Measurements from ENCODE around the gene SLC46A1. TPM values are rescaled to one million over a fixed set of nuclear protein-coding genes. Genes with fewer than 3 reads are reported as not detected.

Gene SLC46A1
- total and polyA plus RNA-seq, 2 experiments from 2014 or later = 3.3 to 12.5 TPM

DNA sequence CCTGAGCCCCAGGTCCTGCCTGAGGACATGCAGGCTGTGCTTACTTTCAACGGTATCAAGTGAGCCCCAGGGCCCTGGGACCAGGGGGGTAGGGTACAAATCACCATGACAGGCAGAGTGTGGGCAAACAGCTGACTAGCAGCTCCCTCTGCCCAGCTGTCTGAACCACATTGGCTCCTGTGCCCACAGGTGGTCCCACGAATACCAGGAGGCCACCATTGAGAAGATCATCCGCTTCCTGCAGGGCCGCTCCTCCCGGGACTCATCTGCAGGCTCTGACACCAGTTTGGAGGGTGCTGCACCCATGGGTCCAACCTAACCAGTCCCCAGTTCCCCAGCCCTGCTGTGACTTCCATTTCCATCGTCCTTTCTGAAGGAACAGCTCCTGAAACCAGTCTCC, 10.0 kb downstream of the SLC46A1 start (continued):
- TF ChIP-seq JUNB (IDR thresholded peaks at IDR 0.05; ENCODE audit: unreplicated experiment) (no peak), ZNF114 (CRISPR knock-in tag; IDR thresholded peaks at IDR 0.05) (no peak), EZH2phosphoT487 (IDR thresholded peaks at IDR 0.05; ENCODE audit: unreplicated experiment) (no peak)
- TF ChIP-seq, protein P1, sequence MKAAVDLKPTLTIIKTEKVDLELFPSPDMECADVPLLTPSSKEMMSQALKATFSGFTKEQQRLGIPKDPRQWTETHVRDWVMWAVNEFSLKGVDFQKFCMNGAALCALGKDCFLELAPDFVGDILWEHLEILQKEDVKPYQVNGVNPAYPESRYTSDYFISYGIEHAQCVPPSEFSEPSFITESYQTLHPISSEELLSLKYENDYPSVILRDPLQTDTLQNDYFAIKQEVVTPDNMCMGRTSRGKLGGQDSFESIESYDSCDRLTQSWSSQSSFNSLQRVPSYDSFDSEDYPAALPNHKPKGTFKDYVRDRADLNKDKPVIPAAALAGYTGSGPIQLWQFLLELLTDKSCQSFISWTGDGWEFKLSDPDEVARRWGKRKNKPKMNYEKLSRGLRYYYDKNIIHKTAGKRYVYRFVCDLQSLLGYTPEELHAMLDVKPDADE (IDR thresholded peaks at IDR 0.05) = no peak

DNA sequence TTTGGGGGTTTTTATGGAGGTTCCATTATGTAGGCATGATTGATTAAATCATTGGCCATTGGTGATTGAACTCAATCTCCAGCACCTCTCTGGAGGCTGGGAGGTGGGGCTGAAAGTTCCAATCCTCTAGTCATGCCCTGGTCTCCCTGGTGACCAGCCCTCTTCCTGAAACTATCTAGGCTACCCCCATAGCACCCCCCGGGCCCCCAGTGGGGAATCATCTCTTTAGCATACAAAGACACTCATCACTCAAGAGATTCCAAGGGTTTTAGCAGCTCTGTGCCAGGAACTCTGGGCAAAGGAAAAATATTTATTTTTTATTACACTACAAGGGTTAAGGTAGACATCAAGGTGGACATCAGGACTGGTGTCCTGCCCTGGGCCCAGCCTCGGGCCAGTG, 10.6 kb downstream of the SLC46A1 start:
- Histone ChIP-seq H3K4me3 (no peak overlapping the region), H3K27me3 (ENCODE audit: insufficient read depth) (no peaks in the 10 kb centered on the region), H2AFZ (no peak overlapping the region), H3F3A (replicated peaks; ENCODE audit: low read depth) (no peaks in the 10 kb centered on the region), H3K79me2 (replicated peaks; ENCODE audit: insufficient read depth) (no peaks in the 10 kb centered on the region), H3K4me2 (no peak overlapping the region), H3K9me2 (ENCODE audit: insufficient read depth) (no peaks in the 10 kb centered on the region), H3K4me1 (ENCODE audit: insufficient read depth) (no peaks in the 10 kb centered on the region), H3K36me3 (ENCODE audit: insufficient read depth) (no peaks in the 10 kb centered on the region), H4K20me1 (replicated peaks; ENCODE audit: insufficient read depth) (no peaks in the 10 kb centered on the region; the same call in 1 of the 2 replicates), H3K27ac (ENCODE audit: low read depth) (no peak overlapping the region)
- Mint-ChIP-seq H3K9me3 (no peaks in the 10 kb centered on the region), H3K36me3 (ENCODE audit: low read depth) (peaks cover 10% of the 10 kb centered on the region), H3K27ac (no peak overlapping the region), H3K27me3 (ENCODE audit: insufficient read depth, low read depth, poor library complexity) (peaks cover 8% of the 10 kb centered on the region), H3K4me1 (peaks cover 6% of the 10 kb centered on the region; the same call in 1 of the 3 replicates), H3K4me3 (no peak overlapping the region)
- ATAC-seq (no peak), DNase-seq (ENCODE audit: low spot score) (no peak)
- TF ChIP-seq, protein P2, sequence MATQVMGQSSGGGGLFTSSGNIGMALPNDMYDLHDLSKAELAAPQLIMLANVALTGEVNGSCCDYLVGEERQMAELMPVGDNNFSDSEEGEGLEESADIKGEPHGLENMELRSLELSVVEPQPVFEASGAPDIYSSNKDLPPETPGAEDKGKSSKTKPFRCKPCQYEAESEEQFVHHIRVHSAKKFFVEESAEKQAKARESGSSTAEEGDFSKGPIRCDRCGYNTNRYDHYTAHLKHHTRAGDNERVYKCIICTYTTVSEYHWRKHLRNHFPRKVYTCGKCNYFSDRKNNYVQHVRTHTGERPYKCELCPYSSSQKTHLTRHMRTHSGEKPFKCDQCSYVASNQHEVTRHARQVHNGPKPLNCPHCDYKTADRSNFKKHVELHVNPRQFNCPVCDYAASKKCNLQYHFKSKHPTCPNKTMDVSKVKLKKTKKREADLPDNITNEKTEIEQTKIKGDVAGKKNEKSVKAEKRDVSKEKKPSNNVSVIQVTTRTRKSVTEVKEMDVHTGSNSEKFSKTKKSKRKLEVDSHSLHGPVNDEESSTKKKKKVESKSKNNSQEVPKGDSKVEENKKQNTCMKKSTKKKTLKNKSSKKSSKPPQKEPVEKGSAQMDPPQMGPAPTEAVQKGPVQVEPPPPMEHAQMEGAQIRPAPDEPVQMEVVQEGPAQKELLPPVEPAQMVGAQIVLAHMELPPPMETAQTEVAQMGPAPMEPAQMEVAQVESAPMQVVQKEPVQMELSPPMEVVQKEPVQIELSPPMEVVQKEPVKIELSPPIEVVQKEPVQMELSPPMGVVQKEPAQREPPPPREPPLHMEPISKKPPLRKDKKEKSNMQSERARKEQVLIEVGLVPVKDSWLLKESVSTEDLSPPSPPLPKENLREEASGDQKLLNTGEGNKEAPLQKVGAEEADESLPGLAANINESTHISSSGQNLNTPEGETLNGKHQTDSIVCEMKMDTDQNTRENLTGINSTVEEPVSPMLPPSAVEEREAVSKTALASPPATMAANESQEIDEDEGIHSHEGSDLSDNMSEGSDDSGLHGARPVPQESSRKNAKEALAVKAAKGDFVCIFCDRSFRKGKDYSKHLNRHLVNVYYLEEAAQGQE (IDR thresholded peaks at IDR 0.05; ENCODE audit: unreplicated experiment) = no peak
- TF ChIP-seq POLR2AphosphoS5 (IDR thresholded peaks at IDR 0.05; ENCODE audit: low read depth) = no peak
- TF ChIP-seq EZH2phosphoT487 (IDR thresholded peaks at IDR 0.05; ENCODE audit: unreplicated experiment) = no peak
- TF ChIP-seq, protein P1 (IDR thresholded peaks at IDR 0.05) = no peak
- TF ChIP-seq EZH2 (IDR thresholded peaks at IDR 0.05; ENCODE audit: low read depth, unreplicated experiment) = no peak
- TF ChIP-seq, protein P3, sequence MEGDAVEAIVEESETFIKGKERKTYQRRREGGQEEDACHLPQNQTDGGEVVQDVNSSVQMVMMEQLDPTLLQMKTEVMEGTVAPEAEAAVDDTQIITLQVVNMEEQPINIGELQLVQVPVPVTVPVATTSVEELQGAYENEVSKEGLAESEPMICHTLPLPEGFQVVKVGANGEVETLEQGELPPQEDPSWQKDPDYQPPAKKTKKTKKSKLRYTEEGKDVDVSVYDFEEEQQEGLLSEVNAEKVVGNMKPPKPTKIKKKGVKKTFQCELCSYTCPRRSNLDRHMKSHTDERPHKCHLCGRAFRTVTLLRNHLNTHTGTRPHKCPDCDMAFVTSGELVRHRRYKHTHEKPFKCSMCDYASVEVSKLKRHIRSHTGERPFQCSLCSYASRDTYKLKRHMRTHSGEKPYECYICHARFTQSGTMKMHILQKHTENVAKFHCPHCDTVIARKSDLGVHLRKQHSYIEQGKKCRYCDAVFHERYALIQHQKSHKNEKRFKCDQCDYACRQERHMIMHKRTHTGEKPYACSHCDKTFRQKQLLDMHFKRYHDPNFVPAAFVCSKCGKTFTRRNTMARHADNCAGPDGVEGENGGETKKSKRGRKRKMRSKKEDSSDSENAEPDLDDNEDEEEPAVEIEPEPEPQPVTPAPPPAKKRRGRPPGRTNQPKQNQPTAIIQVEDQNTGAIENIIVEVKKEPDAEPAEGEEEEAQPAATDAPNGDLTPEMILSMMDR (conservative IDR thresholded peaks at IDR 0.05; ENCODE audit: low read depth in 2 of 2) = no peak
- TF ChIP-seq ZNF331 (CRISPR knock-in tag; IDR thresholded peaks at IDR 0.05; ENCODE audit: low read depth) = no peak
- TF ChIP-seq CREB1 (CRISPR knock-in tag; IDR thresholded peaks at IDR 0.05; ENCODE audit: low read depth) = no peak
- TF ChIP-seq, protein P4, sequence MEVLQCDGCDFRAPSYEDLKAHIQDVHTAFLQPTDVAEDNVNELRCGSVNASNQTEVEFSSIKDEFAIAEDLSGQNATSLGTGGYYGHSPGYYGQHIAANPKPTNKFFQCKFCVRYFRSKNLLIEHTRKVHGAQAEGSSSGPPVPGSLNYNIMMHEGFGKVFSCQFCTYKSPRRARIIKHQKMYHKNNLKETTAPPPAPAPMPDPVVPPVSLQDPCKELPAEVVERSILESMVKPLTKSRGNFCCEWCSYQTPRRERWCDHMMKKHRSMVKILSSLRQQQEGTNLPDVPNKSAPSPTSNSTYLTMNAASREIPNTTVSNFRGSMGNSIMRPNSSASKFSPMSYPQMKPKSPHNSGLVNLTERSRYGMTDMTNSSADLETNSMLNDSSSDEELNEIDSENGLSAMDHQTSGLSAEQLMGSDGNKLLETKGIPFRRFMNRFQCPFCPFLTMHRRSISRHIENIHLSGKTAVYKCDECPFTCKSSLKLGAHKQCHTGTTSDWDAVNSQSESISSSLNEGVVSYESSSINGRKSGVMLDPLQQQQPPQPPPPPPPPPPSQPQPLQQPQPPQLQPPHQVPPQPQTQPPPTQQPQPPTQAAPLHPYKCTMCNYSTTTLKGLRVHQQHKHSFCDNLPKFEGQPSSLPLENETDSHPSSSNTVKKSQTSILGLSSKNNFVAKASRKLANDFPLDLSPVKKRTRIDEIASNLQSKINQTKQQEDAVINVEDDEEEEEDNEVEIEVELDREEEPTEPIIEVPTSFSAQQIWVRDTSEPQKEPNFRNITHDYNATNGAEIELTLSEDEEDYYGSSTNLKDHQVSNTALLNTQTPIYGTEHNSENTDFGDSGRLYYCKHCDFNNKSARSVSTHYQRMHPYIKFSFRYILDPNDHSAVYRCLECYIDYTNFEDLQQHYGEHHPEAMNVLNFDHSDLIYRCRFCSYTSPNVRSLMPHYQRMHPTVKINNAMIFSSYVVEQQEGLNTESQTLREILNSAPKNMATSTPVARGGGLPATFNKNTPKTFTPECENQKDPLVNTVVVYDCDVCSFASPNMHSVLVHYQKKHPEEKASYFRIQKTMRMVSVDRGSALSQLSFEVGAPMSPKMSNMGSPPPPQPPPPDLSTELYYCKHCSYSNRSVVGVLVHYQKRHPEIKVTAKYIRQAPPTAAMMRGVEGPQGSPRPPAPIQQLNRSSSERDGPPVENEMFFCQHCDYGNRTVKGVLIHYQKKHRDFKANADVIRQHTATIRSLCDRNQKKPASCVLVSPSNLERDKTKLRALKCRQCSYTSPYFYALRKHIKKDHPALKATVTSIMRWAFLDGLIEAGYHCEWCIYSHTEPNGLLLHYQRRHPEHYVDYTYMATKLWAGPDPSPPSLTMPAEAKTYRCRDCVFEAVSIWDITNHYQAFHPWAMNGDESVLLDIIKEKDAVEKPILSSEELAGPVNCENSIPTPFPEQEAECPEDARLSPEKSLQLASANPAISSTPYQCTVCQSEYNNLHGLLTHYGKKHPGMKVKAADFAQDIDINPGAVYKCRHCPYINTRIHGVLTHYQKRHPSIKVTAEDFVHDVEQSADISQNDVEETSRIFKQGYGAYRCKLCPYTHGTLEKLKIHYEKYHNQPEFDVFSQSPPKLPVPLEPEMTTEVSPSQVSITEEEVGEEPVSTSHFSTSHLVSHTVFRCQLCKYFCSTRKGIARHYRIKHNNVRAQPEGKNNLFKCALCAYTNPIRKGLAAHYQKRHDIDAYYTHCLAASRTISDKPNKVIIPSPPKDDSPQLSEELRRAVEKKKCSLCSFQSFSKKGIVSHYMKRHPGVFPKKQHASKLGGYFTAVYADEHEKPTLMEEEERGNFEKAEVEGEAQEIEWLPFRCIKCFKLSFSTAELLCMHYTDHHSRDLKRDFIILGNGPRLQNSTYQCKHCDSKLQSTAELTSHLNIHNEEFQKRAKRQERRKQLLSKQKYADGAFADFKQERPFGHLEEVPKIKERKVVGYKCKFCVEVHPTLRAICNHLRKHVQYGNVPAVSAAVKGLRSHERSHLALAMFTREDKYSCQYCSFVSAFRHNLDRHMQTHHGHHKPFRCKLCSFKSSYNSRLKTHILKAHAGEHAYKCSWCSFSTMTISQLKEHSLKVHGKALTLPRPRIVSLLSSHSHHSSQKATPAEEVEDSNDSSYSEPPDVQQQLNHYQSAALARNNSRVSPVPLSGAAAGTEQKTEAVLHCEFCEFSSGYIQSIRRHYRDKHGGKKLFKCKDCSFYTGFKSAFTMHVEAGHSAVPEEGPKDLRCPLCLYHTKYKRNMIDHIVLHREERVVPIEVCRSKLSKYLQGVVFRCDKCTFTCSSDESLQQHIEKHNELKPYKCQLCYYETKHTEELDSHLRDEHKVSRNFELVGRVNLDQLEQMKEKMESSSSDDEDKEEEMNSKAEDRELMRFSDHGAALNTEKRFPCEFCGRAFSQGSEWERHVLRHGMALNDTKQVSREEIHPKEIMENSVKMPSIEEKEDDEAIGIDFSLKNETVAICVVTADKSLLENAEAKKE (CRISPR knock-in tag; IDR thresholded peaks at IDR 0.05) = no peak

All from GM23338 (cell line).